Measurements from ENCODE around the gene GUCY2D.
"Not testable (repeated sequence)": the region's sequence is repeated elsewhere in the genome, so short reads cannot be mapped to it uniquely, and the experiment has no call there.

Gene GUCY2D

GRCh38 chr17:8046929-8047768, 44.7 kb downstream of the GUCY2D start:
- no peak for DNase-seq

- no peak for DNase-seq
These were observed 45.3 kb downstream of the GUCY2D start for GRCh38 chr17:8047769-8048110.

GRCh38 chr17:8048236-8048635, 45.8 kb downstream of the GUCY2D start:
- no peak for DNase-seq

GRCh38 chr17:8048736-8049135, 46.3 kb downstream of the GUCY2D start:
- no peak for DNase-seq

- DNase-seq: no peak
These were observed 49.4 kb downstream of the GUCY2D start for GRCh38 chr17:8051831-8052230.

- DNase-seq: no peak
These were observed 50.1 kb downstream of the GUCY2D start for GRCh38 chr17:8052256-8053252.

- no peak for DNase-seq
These were observed 51.2 kb downstream of the GUCY2D start for GRCh38 chr17:8053600-8053999.

- DNase-seq: no peak
These were observed 53.4 kb downstream of the GUCY2D start for GRCh38 chr17:8055851-8056231.

- peak; percentile 34 for DNase-seq
These were observed 54.0 kb downstream of the GUCY2D start for GRCh38 chr17:8056232-8056975.

- DNase-seq: no peak
These were observed 54.7 kb downstream of the GUCY2D start for GRCh38 chr17:8056976-8057625.

GRCh38 chr17:8057691-8058114, 55.3 kb downstream of the GUCY2D start:
- DNase-seq: peak; percentile 93

GRCh38 chr17:8059131-8059530, 56.7 kb downstream of the GUCY2D start:
- no peak for DNase-seq

- peak; percentile 70 for DNase-seq
These were observed 57.9 kb downstream of the GUCY2D start for GRCh38 chr17:8060274-8060673.

GRCh38 chr17:8061851-8062250, 59.4 kb downstream of the GUCY2D start:
- not testable (repeated sequence) for DNase-seq

- no peak for DNase-seq
These were observed 60.0 kb downstream of the GUCY2D start for GRCh38 chr17:8062435-8062806.

- DNase-seq: no peak
These were observed 60.5 kb downstream of the GUCY2D start for GRCh38 chr17:8062807-8063483.

- DNase-seq: no peak
These were observed 61.5 kb downstream of the GUCY2D start for GRCh38 chr17:8063761-8064534.

- DNase-seq: no peak
These were observed 62.2 kb downstream of the GUCY2D start for GRCh38 chr17:8064561-8065019.

GRCh38 chr17:8066841-8067775, 64.7 kb downstream of the GUCY2D start:
- no peak for DNase-seq

- no peak for DNase-seq
These were observed 65.4 kb downstream of the GUCY2D start for GRCh38 chr17:8067806-8068205.

Measured in DMS79 treated with DMSO at 0.1 percent for 48 hours (cell line).